Osteoblast (primary cell): ENCODE data around the gene CAMTA1. TPM values are rescaled to one million over a fixed set of nuclear protein-coding genes. Genes with fewer than 3 reads are reported as not detected.

Source experiments
- DNase-seq: peaks from one replicate; pipeline ENCODE4 v3.0.0; 2011; ENCODE audit warnings: low spot score, mixed read lengths; ENCODE audit not compliant: insufficient read length; ENCODE audit errors: missing footprints
- H2AFZ ChIP-seq: 2 replicates; pipeline ENCODE4 v1.6.0; 2011; ENCODE audit warnings: mild to moderate bottlenecking, low read length
- H3K27ac ChIP-seq: 2 replicates; pipeline ENCODE4 v1.5.1; 2011; ENCODE audit warnings: mild to moderate bottlenecking, low read depth, low read length, moderate library complexity
- H3K27me3 ChIP-seq: 2 replicates; pipeline ENCODE4 v1.6.0; 2012; ENCODE audit warnings: mild to moderate bottlenecking, control low read depth, inconsistent platforms, low read length, moderate library complexity; ENCODE audit not compliant: insufficient read depth
- H3K36me3 ChIP-seq: 2 replicates; pipeline ENCODE4 v1.5.1; 2011; ENCODE audit warnings: mild to moderate bottlenecking, low read length, control low read depth, moderate library complexity; ENCODE audit not compliant: insufficient read depth
- H3K4me1 ChIP-seq: 2 replicates; pipeline ENCODE4 v1.5.1; 2011; ENCODE audit warnings: mild to moderate bottlenecking, low read length, control low read depth, moderate library complexity; ENCODE audit not compliant: insufficient read depth
- H3K4me2 ChIP-seq: 2 replicates; pipeline ENCODE4 v1.6.0; 2011; ENCODE audit warnings: mild to moderate bottlenecking, low read length; ENCODE audit not compliant: insufficient read depth
- H3K4me3 ChIP-seq: fragments of 200-600 bp; sonication (generic); 3 replicates; pipeline ENCODE4 v1.5.1; 2012; ENCODE audit warnings: mild to moderate bottlenecking, low read length, inconsistent platforms; ENCODE audit not compliant: insufficient read depth
- H3K79me2 ChIP-seq: 2 replicates; pipeline ENCODE4 v1.6.0; 2012; ENCODE audit warnings: mild to moderate bottlenecking, low read length, control low read depth, inconsistent platforms; ENCODE audit not compliant: insufficient read depth
- H3K9me3 ChIP-seq: 2 replicates; pipeline ENCODE4 v1.5.1; 2011; ENCODE audit warnings: low read depth, low read length, control low read depth
- H4K20me1 ChIP-seq: 2 replicates; pipeline ENCODE4 v1.6.0; 2012; ENCODE audit warnings: mild to moderate bottlenecking, low read length, control low read depth; ENCODE audit not compliant: insufficient read depth
- CTCF ChIP-seq: IDR thresholded peaks from 2 replicates; pipeline ENCODE4 v1.5.1; 2011; ENCODE audit warnings: mild to moderate bottlenecking, low read depth, low read length, moderate library complexity; ENCODE audit errors: extremely low read depth
- total RNA-seq: library from RNA; depleted of rRNA; stranded (reverse); fragments of >200 nt; gene quantifications from 2 replicates; pipeline ENCODE4 v1.2.3, GENCODE V29; 2012

The CAMTA1 gene
- total RNA-seq, 1 donor = 47.4 TPM

GRCh38 chr1:6987940-6988339 lies 202.7 kb downstream of the CAMTA1 start:
- Histone ChIP-seq H3K27me3 (peaks cover 20% of the 10 kb centered on the region), H3K4me1 (peaks cover 5% of the 10 kb centered on the region), H3K9me3 (no peaks in the 10 kb centered on the region), H4K20me1 (no peaks in the 10 kb centered on the region), H2AFZ (no peak overlapping the region), H3K27ac (no peak overlapping the region), H3K4me2 (no peak overlapping the region), H3K79me2 (no peaks in the 10 kb centered on the region), H3K4me3 (no peak overlapping the region), H3K36me3 (no peaks in the 10 kb centered on the region)
- no peak for TF ChIP-seq CTCF
- no peak for DNase-seq

GRCh38 chr1:6988796-6989195 lies 203.5 kb downstream of the CAMTA1 start:
- DNase-seq = no peak
- Histone ChIP-seq H2AFZ (no peak overlapping the region), H3K4me2 (no peak overlapping the region), H3K4me1 (peaks cover 5% of the 10 kb centered on the region), H3K36me3 (no peaks in the 10 kb centered on the region), H3K9me3 (no peaks in the 10 kb centered on the region), H3K4me3 (no peak overlapping the region), H3K27ac (no peak overlapping the region), H4K20me1 (no peaks in the 10 kb centered on the region), H3K27me3 (peaks cover 20% of the 10 kb centered on the region), H3K79me2 (no peaks in the 10 kb centered on the region)
- no peak for TF ChIP-seq CTCF

- Histone ChIP-seq H3K79me2 (no peaks in the 10 kb centered on the region), H4K20me1 (no peaks in the 10 kb centered on the region), H3K27ac (no peak overlapping the region), H3K36me3 (no peaks in the 10 kb centered on the region), H3K4me1 (peaks cover 5% of the 10 kb centered on the region), H3K27me3 (peaks cover 20% of the 10 kb centered on the region), H3K4me2 (no peak overlapping the region), H3K4me3 (no peak overlapping the region), H2AFZ (no peak overlapping the region), H3K9me3 (no peaks in the 10 kb centered on the region)
- TF ChIP-seq CTCF = no peak
- DNase-seq = no peak
Measured at GRCh38 chr1:6989212-6990159, 204.2 kb downstream of the CAMTA1 start.

GRCh38 chr1:6991266-6991665 lies 206.0 kb downstream of the CAMTA1 start:
- DNase-seq = no peak

More at GRCh38 chr1:6991266-6991665, 206.0 kb downstream of the CAMTA1 start:
- H3K9me3 ChIP-seq = no peaks in the 10 kb centered on the region
- no peaks in the 10 kb centered on the region for H4K20me1 ChIP-seq
- H3K4me1 ChIP-seq = peaks cover 5% of the 10 kb centered on the region
- no peak for TF ChIP-seq CTCF
- H3K27me3 ChIP-seq = peaks cover 15% of the 10 kb centered on the region
- no peak overlapping the region for H3K27ac ChIP-seq
- no peak overlapping the region for H3K4me2 ChIP-seq
- H3K79me2 ChIP-seq = no peaks in the 10 kb centered on the region
- no peaks in the 10 kb centered on the region for H3K36me3 ChIP-seq
- no peak overlapping the region for H2AFZ ChIP-seq
- no peak overlapping the region for H3K4me3 ChIP-seq
